ENCODE results near the gene SRPRB.

SRPRB gene

DNA sequence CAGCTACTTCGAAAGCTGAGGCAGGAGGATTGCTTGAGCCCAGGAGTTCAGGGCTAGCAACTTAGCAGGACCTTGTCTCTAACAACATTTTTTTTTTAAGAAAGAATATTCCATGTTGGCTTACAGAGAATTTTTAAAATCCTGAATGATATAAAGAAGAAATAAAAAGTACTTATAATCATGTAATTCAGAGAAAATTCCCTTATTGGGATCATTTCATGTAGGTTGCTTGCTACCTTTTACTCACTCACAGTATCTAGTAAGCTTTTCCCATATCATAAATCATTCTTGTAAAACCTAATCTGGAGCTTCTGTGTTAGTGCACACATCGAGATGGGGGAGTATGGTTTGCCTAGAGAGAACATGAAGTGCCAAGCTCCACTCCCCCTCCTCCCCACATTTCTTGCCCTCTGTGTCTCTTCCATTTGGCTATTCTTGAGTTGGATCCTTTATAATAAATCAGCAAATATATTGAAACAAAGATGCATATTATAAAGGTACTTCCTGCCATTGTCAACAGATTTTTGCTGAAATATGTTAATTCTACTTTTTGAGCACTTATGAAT, 45.8 kb upstream of the SRPRB start:
- no peak overlapping the region for H3K4me3 ChIP-seq (ENCODE audit: low read depth, low read length)
- peaks cover 8% of the 10 kb centered on the region for H3K27me3 ChIP-seq (ENCODE audit: insufficient read depth, low read depth, severe bottlenecking)
- no peaks in the 10 kb centered on the region for H3K9me3 ChIP-seq (ENCODE audit: severe bottlenecking)
- no peak overlapping the region for H3K27ac ChIP-seq
- no peak for DNase-seq
- TF ChIP-seq, protein P1, sequence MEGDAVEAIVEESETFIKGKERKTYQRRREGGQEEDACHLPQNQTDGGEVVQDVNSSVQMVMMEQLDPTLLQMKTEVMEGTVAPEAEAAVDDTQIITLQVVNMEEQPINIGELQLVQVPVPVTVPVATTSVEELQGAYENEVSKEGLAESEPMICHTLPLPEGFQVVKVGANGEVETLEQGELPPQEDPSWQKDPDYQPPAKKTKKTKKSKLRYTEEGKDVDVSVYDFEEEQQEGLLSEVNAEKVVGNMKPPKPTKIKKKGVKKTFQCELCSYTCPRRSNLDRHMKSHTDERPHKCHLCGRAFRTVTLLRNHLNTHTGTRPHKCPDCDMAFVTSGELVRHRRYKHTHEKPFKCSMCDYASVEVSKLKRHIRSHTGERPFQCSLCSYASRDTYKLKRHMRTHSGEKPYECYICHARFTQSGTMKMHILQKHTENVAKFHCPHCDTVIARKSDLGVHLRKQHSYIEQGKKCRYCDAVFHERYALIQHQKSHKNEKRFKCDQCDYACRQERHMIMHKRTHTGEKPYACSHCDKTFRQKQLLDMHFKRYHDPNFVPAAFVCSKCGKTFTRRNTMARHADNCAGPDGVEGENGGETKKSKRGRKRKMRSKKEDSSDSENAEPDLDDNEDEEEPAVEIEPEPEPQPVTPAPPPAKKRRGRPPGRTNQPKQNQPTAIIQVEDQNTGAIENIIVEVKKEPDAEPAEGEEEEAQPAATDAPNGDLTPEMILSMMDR (IDR thresholded peaks at IDR 0.05; ENCODE audit: low read depth, low read length) = no peak
- no peaks in the 10 kb centered on the region for H3K36me3 ChIP-seq

DNA sequence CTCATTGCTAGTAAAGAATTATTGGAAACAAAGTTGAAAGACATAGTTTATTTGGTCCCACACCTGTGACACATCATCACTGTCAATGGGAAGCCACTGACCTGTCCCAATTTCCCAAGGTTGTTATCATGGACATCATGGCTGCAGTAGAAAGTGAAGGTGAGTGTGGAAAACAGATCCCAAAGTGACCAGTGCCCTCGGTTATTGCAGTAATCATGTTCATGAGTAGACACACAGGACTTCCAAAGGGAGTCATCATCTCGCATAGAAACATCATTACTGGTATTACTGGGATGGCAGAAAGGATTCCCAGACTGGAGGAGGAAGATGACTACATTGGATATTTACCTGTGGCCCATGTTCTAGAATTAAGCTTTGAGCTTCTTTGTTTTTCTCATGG, 44.7 kb upstream of the SRPRB start:
- H3K27ac ChIP-seq = no peak overlapping the region
- DNase-seq = no peak
- H3K36me3 ChIP-seq = no peaks in the 10 kb centered on the region
- H3K4me3 ChIP-seq (ENCODE audit: low read depth, low read length) = no peak overlapping the region
- TF ChIP-seq, protein P1 (IDR thresholded peaks at IDR 0.05; ENCODE audit: low read depth, low read length) = no peak
- H3K9me3 ChIP-seq (ENCODE audit: severe bottlenecking) = no peaks in the 10 kb centered on the region
- H3K27me3 ChIP-seq (ENCODE audit: insufficient read depth, low read depth, severe bottlenecking) = peaks cover 8% of the 10 kb centered on the region

DNA sequence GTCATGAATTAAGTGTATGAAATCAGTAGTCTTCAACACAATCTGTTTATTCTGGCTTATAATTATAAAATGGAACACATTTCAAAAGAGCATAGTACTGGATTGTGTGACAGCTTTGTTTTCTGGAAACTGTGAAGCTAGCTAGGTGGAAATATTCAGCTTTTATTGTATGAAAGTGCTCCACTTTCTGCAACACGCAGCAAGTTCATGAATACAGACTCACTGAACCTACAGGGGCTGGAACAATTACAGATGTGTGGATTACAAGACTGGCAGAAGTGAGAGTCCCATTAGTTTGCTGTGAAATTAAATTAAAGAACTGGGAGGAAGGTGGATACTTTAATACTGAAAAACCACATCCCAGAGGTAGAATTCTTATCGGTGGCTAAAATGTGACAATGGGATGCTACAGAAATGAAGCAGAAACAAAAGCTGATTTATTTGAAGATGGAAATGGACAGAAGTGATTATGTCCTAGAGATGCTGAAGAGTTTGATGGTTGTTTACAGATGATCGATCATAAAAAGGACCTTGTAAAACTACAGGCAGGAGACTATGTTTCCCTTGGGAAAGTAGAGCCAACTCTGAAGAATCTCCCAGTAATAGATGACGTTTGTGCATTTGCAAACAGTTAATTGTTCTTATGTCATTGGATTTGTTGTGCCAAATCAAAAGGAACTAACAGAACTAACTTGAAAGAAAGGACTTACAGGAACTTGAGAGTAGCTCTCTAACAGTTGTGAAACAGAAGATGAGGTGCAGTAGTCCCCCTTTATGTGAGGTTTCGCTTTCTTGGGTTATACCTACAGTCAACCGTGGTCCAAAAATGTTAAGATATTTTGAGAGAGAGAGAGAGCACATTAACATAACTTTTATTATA, 43.8 kb upstream of the SRPRB start:
- Histone ChIP-seq H3K9me3 (ENCODE audit: severe bottlenecking) (no peaks in the 10 kb centered on the region), H3K27me3 (ENCODE audit: insufficient read depth, low read depth, severe bottlenecking) (peaks cover 8% of the 10 kb centered on the region), H3K4me3 (ENCODE audit: low read depth, low read length) (no peak overlapping the region), H3K36me3 (no peaks in the 10 kb centered on the region), H3K27ac (no peak overlapping the region)
- no peak for DNase-seq
- TF ChIP-seq, protein P1 (IDR thresholded peaks at IDR 0.05; ENCODE audit: low read depth, low read length) = no peak

DNA sequence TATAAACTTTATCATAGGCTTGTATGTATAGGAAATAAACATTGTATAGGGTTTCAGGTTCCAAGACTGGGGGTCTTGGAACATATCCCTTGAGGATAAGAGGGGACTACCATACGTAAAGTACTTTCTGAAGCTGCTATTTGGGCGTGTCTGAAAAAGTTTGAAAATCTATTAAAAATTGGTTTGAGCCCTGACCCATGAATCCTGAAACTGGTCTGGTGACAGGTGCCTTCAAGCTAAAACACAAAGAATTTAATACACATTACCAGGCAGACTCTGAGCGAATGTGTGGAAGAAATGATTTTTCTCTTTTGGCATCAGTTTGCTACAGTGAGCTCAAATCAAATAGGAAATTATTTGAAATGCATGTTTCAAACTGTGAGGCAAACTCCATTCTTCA, 43.1 kb upstream of the SRPRB start:
- no peak overlapping the region for H3K27ac ChIP-seq
- DNase-seq = no peak
- H3K36me3 ChIP-seq = no peaks in the 10 kb centered on the region
- peaks cover 8% of the 10 kb centered on the region for H3K27me3 ChIP-seq (ENCODE audit: insufficient read depth, low read depth, severe bottlenecking)
- H3K4me3 ChIP-seq (ENCODE audit: low read depth, low read length) = no peak overlapping the region
- H3K9me3 ChIP-seq (ENCODE audit: severe bottlenecking) = no peaks in the 10 kb centered on the region
- TF ChIP-seq, protein P1 (IDR thresholded peaks at IDR 0.05; ENCODE audit: low read depth, low read length) = no peak

DNA sequence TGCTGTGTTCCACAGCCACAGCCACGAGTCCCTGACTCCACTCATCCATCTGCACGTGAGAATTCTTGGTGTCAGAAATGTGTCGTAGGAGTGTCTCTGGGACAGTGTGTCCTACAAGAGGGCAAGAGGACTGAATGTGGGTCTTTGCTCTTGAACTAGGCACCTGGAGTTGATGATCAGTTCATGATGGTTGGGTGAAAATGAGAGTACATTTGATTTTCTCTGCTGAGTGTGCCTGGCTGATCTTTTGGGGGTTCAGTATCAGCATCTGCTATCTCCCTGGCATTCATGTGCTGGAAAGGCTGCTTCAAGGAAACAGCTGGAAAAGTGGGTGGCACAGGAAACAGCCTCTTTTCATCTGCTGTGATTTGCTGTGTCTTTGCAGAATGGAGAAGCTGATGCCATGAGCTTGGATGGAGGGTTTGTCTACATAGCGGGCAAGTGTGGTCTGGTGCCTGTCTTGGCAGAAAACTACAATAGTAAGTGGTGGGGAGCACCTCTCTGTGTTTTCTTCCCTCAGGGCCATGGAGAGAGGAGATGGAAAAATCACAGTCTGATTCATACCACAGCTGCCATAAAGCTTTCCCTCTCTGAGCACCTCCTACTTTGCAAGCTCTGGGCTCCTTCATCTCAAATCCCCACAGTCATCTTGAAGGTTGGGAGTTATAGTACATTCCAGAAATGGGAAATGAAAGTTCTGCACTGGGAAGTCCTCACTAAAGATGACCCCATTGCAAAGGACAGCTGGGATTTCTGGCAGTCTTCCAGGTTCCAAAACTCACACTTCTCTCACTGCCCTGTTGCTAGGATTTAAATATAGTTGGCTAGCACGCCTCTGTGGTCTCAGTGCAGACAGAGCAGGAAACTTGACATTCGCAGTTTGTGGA, 41.6 kb upstream of the SRPRB start:
- Histone ChIP-seq H3K9me3 (ENCODE audit: severe bottlenecking) (no peaks in the 10 kb centered on the region), H3K4me3 (ENCODE audit: low read depth, low read length) (no peak overlapping the region)
- DNase-seq = no peak

More for the DNA sequence above, 41.6 kb upstream of the SRPRB start:
- no peak overlapping the region for H3K27ac ChIP-seq
- H3K27me3 ChIP-seq (ENCODE audit: insufficient read depth, low read depth, severe bottlenecking) = peaks cover 8% of the 10 kb centered on the region
- TF ChIP-seq, protein P1 (IDR thresholded peaks at IDR 0.05; ENCODE audit: low read depth, low read length) = no peak
- no peaks in the 10 kb centered on the region for H3K36me3 ChIP-seq

Measured in WERI-Rb-1 (cell line).